GM18951 (cell line): ENCODE measurements around the gene SLC12A2.

ENCODE experiments used
- POLR2A ChIP-seq: IDR thresholded peaks from 4 replicates; pipeline ENCODE4 v1.6.1; 2011; ENCODE audit warnings: mild to moderate bottlenecking; ENCODE audit not compliant: insufficient read length, insufficient read depth; ENCODE audit errors: extremely low read depth
- in situ Hi-C: fragments of 300-500 bp; cut with MboI; formaldehyde crosslinking; loops from one replicate; pipeline ENCODE4 v1.12.0; 2022; ENCODE audit warnings: low sequenced_read_pairs, mixed read lengths, inconsistent platforms; ENCODE audit not compliant: unreplicated experiment

SLC12A2 gene

GRCh38 chr5:128155776-128156175 is 72.2 kb downstream of the SLC12A2 start:
- TF ChIP-seq POLR2A = no peak
- in situ Hi-C loops = no loop called here

DNA sequence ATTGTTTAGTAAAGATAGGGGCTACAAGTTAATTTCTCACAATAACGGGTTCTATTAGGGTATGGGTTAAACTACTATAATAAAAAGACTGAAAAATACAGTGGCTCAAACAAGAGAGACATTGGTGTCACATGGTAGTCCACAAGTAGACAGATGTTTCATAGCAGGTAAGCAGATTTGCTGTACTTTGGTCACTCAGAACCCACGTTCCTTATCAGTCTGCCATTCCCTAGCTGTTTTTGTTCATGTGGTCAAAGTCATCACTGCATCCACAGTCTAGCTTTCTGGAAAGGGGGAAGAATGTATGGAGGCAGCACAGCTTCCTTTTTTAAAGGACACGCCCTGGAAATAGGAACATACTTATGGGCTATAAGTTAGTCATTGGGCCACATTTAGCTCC is 73.0 kb downstream of the SLC12A2 start:
- in situ Hi-C loops = no loop called here
- TF ChIP-seq POLR2A = no peak

- in situ Hi-C loops = no loop called here
- no peak for TF ChIP-seq POLR2A
Observed at GRCh38 chr5:128158342-128158741, 74.8 kb downstream of the SLC12A2 start.

DNA sequence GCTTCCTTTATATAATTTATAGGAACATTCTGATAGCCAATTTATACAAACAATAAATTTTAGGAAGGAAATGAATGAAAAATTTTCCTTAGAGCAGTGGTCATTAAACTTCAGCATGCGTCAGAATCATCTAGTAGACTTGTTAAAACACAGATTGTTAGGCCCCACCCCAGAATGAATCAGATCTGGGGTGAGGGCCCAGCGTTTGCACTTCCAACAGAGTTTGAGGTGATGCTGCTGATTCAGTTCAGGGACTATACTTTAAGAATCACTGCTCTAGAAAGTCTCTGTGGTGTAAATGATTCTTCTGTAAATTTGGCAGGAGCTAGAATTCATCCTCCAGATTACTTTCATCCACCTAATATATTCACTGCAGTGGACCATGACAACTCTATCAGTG is 80.4 kb downstream of the SLC12A2 start:
- in situ Hi-C loops = no loop called here
- TF ChIP-seq POLR2A = no peak

- in situ Hi-C loops = no loop called here
- no peak for TF ChIP-seq POLR2A
Observed at GRCh38 chr5:128169401-128170017, 85.9 kb downstream of the SLC12A2 start.

DNA sequence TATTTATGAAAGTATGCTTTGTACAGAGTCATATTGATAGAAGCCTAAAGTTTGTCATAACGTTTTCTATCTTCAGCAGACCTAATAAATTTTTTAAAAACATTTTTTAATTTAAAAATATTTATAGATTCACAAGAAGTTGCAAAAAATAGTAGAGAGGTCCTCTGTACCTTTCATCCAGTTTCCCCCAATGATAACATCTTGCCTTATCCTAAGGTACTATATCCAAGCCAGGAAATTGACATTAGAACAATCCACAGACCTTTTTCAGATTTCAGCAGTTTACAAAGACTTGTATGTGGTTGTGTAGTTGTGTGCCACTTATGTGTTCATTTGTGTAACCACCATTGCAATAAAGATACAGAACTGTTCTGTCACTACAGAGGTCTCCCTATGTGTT is 88.5 kb downstream of the SLC12A2 start:
- in situ Hi-C loops = no loop called here
- TF ChIP-seq POLR2A = no peak

- no peak for TF ChIP-seq POLR2A
- in situ Hi-C loops = no loop called here
Observed at GRCh38 chr5:128174951-128175350, 91.4 kb downstream of the SLC12A2 start.

DNA sequence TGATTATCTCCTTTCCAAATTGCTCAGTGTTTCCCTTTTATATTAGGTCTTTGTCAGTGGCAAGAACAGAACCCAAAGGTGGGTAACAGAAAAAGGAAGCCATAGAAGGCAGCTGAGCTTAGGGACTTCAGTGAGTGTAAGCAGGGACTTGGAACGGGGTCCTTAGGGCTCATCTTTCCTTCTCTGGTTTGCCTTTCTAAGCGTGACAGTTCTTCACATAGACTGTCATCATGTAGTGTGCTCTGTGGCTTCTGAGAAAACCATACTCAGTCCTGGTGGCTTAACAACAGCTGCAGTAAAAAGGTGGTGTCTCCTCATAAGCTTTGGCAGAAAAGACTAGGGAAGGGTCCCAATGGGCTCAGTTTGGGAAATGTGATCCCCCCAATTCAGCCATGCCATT is 108.8 kb downstream of the SLC12A2 start:
- in situ Hi-C loops = loop anchor here (10.0 kb wide), 1 partner anchor 428 kb away; no protein-coding TSS in a partner anchor
- no peak for TF ChIP-seq POLR2A

- in situ Hi-C loops = loop anchor here (10.0 kb wide), 1 partner anchor 429 kb away; no protein-coding TSS in a partner anchor
- no peak for TF ChIP-seq POLR2A
Observed at GRCh38 chr5:128193665-128194390, 110.3 kb downstream of the SLC12A2 start.

DNA sequence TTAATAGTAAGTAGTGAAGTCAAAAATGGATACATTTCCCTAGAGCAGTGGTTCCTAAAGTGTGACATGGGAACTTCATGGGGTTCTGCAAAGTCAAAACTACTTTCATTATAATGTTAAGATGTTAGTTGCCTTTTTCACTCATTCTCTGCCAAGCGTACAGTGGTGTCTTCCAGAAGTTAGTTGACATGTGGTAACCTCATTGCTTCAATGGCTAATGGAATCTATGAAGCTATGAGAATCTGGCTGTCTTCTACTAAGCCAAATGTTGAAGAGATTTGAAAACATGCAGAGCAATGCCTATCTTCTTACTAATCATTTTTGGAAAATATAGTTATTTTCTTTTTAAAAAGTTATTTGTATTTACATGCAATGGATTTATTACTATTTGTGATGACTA is 111.8 kb downstream of the SLC12A2 start:
- in situ Hi-C loops = loop anchor here (10.0 kb wide), 1 partner anchor 431 kb away; no protein-coding TSS in a partner anchor
- no peak for TF ChIP-seq POLR2A

- no peak for TF ChIP-seq POLR2A
- in situ Hi-C loops = loop anchor here (10.0 kb wide), 1 partner anchor 431 kb away; no protein-coding TSS in a partner anchor
Observed at GRCh38 chr5:128196080-128196479, 112.5 kb downstream of the SLC12A2 start.

- TF ChIP-seq POLR2A = no peak
- in situ Hi-C loops = loop anchor here (10.0 kb wide), 1 partner anchor 432 kb away; no protein-coding TSS in a partner anchor
Observed at GRCh38 chr5:128196791-128197190, 113.2 kb downstream of the SLC12A2 start.

GRCh38 chr5:128197896-128198522 is 114.4 kb downstream of the SLC12A2 start:
- in situ Hi-C loops = loop anchor here (10.0 kb wide), 1 partner anchor 433 kb away; no protein-coding TSS in a partner anchor
- TF ChIP-seq POLR2A = no peak
